Endothelial cell of umbilical vein (primary cell): Measurements from ENCODE around the gene LLGL2. TPM values are rescaled to one million over a fixed set of nuclear protein-coding genes. Genes with fewer than 3 reads are reported as not detected.

Experiments used
- BruUV-seq: library from RNA; stranded (reverse); fragments of 400-500 nt; replicated peaks from 2 replicates; lab custom pipeline; 2021; lab: Mats Ljungman, UMichigan
- CTCF ChIA-PET: fragments of 300-600, 350-600 bp; sonication (Branson Sonifier 250); formaldehyde crosslinking; loops from one replicate; lab custom pipeline; 2021; ENCODE audit warnings: antibody characterized with exemption, inconsistent platforms; lab: Charles Lee
- POLR2A ChIA-PET: fragments of 300-600, 350-600 bp; sonication (Branson Sonifier 250); formaldehyde crosslinking; loops from one replicate; lab custom pipeline; 2021; ENCODE audit warnings: antibody characterized with exemption, inconsistent platforms; lab: Charles Lee
- DNase-seq: peaks from one replicate; pipeline ENCODE4 v3.0.0-alpha.2; 2011; ENCODE audit warnings: low read depth, low spot score
- FAIRE-seq: peaks from 2 replicates; lab custom pipeline; 2011; peaks lifted over from hg19 to GRCh38; lab: Jason Lieb, UNC
- H2AFZ ChIP-seq: 2 replicates; pipeline ENCODE4 v1.6.0; 2012; ENCODE audit warnings: low read depth, low read length, control low read depth, inconsistent platforms
- H3K27ac ChIP-seq: 2 replicates; pipeline ENCODE4 v1.5.1; 2011; ENCODE audit warnings: low read depth, mild to moderate bottlenecking, control low read depth, low read length, moderate library complexity; ENCODE audit not compliant: insufficient read depth
- H3K27me3 ChIP-seq, 2 experiments: 2 replicates each; pipeline versions ENCODE4 v1.6.0 to v1.6.1; 2011; ENCODE audit warnings: low read length in 2 of 2, mixed read lengths in 1 of 2; ENCODE audit not compliant: control insufficient read depth in 2 of 2, insufficient read depth in 2 of 2
- H3K36me3 ChIP-seq, 2 experiments: 2 replicates in 1 of 2; 3 replicates in 1 of 2; pipeline ENCODE4 v1.5.1; 2011; ENCODE audit warnings: low read length in 2 of 2, mild to moderate bottlenecking in 1 of 2, moderate library complexity in 1 of 2; ENCODE audit not compliant: control insufficient read depth in 2 of 2, insufficient read depth in 2 of 2; ENCODE audit errors: extremely low read depth in 1 of 2
- H3K4me1 ChIP-seq: 3 replicates; pipeline ENCODE4 v1.5.1; 2011; ENCODE audit warnings: mild to moderate bottlenecking, low read length; ENCODE audit not compliant: control insufficient read depth, insufficient read depth; ENCODE audit errors: extremely low read depth
- H3K4me2 ChIP-seq: 2 replicates; pipeline ENCODE4 v1.6.1; 2011; ENCODE audit warnings: low read length, control low read depth, mixed read lengths; ENCODE audit not compliant: insufficient read depth
- H3K4me3 ChIP-seq, 3 experiments: fragments of 200-600 bp in 1 of 3; sonication (generic), shearing (Covaris generic) in 1 of 3; replicated peaks in 1 of 3; 2 replicates each; pipeline ENCODE4 v1.5.1; 2011 to 2016; ENCODE audit warnings: control low read depth in 3 of 3, low read length in 3 of 3, mild to moderate bottlenecking in 2 of 3, inconsistent platforms in 1 of 3, low read depth in 1 of 3, moderate library complexity in 1 of 3; ENCODE audit not compliant: insufficient read depth in 1 of 3
- H3K79me2 ChIP-seq: 2 replicates; pipeline ENCODE4 v1.6.0; 2012; ENCODE audit warnings: low read length, inconsistent platforms; ENCODE audit not compliant: control insufficient read depth, insufficient read depth
- H3K9ac ChIP-seq: replicated peaks from 2 replicates; pipeline ENCODE3; 2011; ENCODE audit warnings: low read length, control low read depth; ENCODE audit not compliant: insufficient read depth; ENCODE audit errors: extremely low read depth
- H3K9me1 ChIP-seq: replicated peaks from 3 replicates; pipeline ENCODE4 v1.6.0; 2011; ENCODE audit warnings: mild to moderate bottlenecking, low read length; ENCODE audit not compliant: control insufficient read depth, insufficient read depth; ENCODE audit errors: extremely low read depth
- H3K9me3 ChIP-seq: replicated peaks from 2 replicates; pipeline ENCODE4 v1.5.1; 2012; ENCODE audit warnings: low read length, inconsistent platforms; ENCODE audit not compliant: control insufficient read depth, insufficient read depth
- H4K20me1 ChIP-seq: replicated peaks from 2 replicates; pipeline ENCODE3; 2011; ENCODE audit warnings: mild to moderate bottlenecking, low read length; ENCODE audit not compliant: control insufficient read depth, insufficient read depth; ENCODE audit errors: extremely low read depth
- EZH2 ChIP-seq: IDR thresholded peaks from 2 replicates; pipeline ENCODE4 v1.6.1; 2012; ENCODE audit warnings: borderline replicate concordance, low read depth, mild to moderate bottlenecking, moderate library complexity, low read length, inconsistent platforms; ENCODE audit not compliant: severe bottlenecking
- FOS ChIP-seq: IDR thresholded peaks from 2 replicates; pipeline ENCODE4 v1.6.1; 2011; ENCODE audit warnings: mild to moderate bottlenecking, low read length, moderate library complexity, borderline replicate concordance; ENCODE audit not compliant: insufficient read depth
- GATA2 ChIP-seq: IDR thresholded peaks from 2 replicates; pipeline ENCODE4 v1.7.0; 2011; ENCODE audit warnings: low read depth, mild to moderate bottlenecking, moderate library complexity, mixed read lengths, low read length; ENCODE audit not compliant: insufficient read length, insufficient read depth
- JUN ChIP-seq: IDR thresholded peaks from 2 replicates; pipeline ENCODE4 v1.6.1; 2011; ENCODE audit warnings: borderline replicate concordance, low read depth; ENCODE audit not compliant: insufficient read length, insufficient read depth
- MAX ChIP-seq: IDR thresholded peaks from 2 replicates; pipeline ENCODE4 v1.6.1; 2011; ENCODE audit not compliant: insufficient read depth, insufficient read length
- MYC ChIP-seq: IDR thresholded peaks from one replicate; pipeline ENCODE4 v1.6.1; 2011; ENCODE audit warnings: mild to moderate bottlenecking, low read depth, low read length
- POLR2A ChIP-seq: IDR thresholded peaks from 2 replicates; pipeline ENCODE4 v1.6.1; 2012; ENCODE audit warnings: low read depth, mild to moderate bottlenecking, control low read depth, low read length
- POLR2AphosphoS5 ChIP-seq: IDR thresholded peaks from 2 replicates; pipeline ENCODE4 v1.6.1; 2012; ENCODE audit warnings: low read depth, mild to moderate bottlenecking, control low read depth, low read length, moderate library complexity; ENCODE audit not compliant: insufficient read depth
- dilution Hi-C: fragments of 300-500 bp; cut with MboI; formaldehyde crosslinking; loops from one replicate; pipeline ENCODE4 v1.15.0; 2019; ENCODE audit warnings: low sequenced_read_pairs; ENCODE audit not compliant: extremely low pct_ligation_motif_present
- intact Hi-C: fragments of 100-400 bp; cut with micrococcal nuclease; formaldehyde crosslinking; loops from one replicate; pipeline ENCODE4 v1.10.0; 2022
- polyA plus RNA-seq, 4 experiments: library from polyadenylated mRNA; depleted of rRNA in 3 of 4; stranded (reverse) in 3 of 4; unstranded in 1 of 4; fragments of >200 nt; gene quantifications; 2 replicates each; pipeline versions ENCODE4 v1.2.1 to v1.2.3, GENCODE V29; 2011 to 2012; ENCODE audit warnings: missing spikeins in 1 of 4
- total RNA-seq: library from RNA; stranded (reverse); gene quantifications from 2 replicates; pipeline ENCODE4 v1.2.3, GENCODE V29; 2021
- TF ChIP-seq, protein P1 (sequence below), 2 donors: IDR thresholded peaks; 1 replicate in 1 of 2; 2 replicates in 1 of 2; pipeline ENCODE4 v1.5.1; 2011; ENCODE audit warnings: low read length in 2 of 2, mild to moderate bottlenecking in 2 of 2, moderate library complexity in 2 of 2, control low read depth in 1 of 2, inconsistent platforms in 1 of 2, low read depth in 1 of 2; ENCODE audit not compliant: insufficient read depth in 1 of 2; ENCODE audit errors: extremely low read depth in 1 of 2

The LLGL2 gene
- total and polyA plus RNA-seq, 2 donors (not counting 3 experiments of a cell fraction or from before 2014, with no cell fraction given) = 5.3 to 5.4 TPM

DNA sequence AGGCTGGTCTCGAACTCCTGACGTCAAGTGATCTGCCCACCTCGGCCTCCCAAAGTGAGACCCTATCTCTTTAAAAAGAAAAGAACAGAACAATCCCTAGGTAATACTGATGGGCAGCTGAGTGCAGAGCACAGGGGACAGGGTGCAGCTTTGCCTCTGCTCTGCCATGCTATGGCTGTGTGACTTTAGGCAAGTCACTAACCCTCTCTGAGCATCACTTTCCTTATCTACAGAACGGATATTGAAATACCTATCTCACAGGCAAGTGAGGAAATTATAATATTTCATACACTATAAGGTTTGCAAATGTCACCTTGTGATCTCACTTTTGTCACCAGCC is 14.3 kb upstream of the LLGL2 start:
- CTCF ChIA-PET = interaction anchor here (0.7 to 1.4 kb wide), 3 partner anchors 19 to 237 kb away, joined by 3 read pairs; no protein-coding TSS in a partner anchor
- peaks cover 0 to 5% of the 10 kb centered on the region in 2 experiments for H3K36me3 ChIP-seq

More for the DNA sequence above, 14.3 kb upstream of the LLGL2 start:
- peaks cover 56% of the 10 kb centered on the region for H3K4me1 ChIP-seq
- no peak overlapping the region for H3K4me2 ChIP-seq
- no peaks in the 10 kb centered on the region for H3K9me1 ChIP-seq
- intact Hi-C loops (loop anchor here (5.0 to 10.0 kb wide), 2 partner anchors 236 to 466 kb away; partner anchors contain the start of genes ATP5PD and KCTD2), dilution Hi-C loops (no loop called here)
- DNase-seq (no peak), FAIRE-seq (peak; percentile 68)
- peaks cover 36% of the 10 kb centered on the region for H3K79me2 ChIP-seq
- no peaks in the 10 kb centered on the region for H3K9me3 ChIP-seq
- no TSS peak for BruUV-seq
- no peaks in the 10 kb centered on the region for H3K27me3 ChIP-seq
- H3K27ac ChIP-seq = no peak overlapping the region
- TF ChIP-seq JUN (no peak), POLR2A (no peak), FOS (no peak), MYC (no peak), POLR2AphosphoS5 (no peak), GATA2 (no peak), MAX (no peak), EZH2 (no peak)
- TF ChIP-seq, protein P1, sequence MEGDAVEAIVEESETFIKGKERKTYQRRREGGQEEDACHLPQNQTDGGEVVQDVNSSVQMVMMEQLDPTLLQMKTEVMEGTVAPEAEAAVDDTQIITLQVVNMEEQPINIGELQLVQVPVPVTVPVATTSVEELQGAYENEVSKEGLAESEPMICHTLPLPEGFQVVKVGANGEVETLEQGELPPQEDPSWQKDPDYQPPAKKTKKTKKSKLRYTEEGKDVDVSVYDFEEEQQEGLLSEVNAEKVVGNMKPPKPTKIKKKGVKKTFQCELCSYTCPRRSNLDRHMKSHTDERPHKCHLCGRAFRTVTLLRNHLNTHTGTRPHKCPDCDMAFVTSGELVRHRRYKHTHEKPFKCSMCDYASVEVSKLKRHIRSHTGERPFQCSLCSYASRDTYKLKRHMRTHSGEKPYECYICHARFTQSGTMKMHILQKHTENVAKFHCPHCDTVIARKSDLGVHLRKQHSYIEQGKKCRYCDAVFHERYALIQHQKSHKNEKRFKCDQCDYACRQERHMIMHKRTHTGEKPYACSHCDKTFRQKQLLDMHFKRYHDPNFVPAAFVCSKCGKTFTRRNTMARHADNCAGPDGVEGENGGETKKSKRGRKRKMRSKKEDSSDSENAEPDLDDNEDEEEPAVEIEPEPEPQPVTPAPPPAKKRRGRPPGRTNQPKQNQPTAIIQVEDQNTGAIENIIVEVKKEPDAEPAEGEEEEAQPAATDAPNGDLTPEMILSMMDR (IDR thresholded peaks at IDR 0.05; ENCODE audit: extremely low read depth in 1 of 2, insufficient read depth in 1 of 2, low read depth in 1 of 2, low read length in 2 of 2) = no peak
- no peak overlapping the region for H3K9ac ChIP-seq
- POLR2A ChIA-PET = interaction anchor here (0.6 kb wide), 1 partner anchor 405 kb away, joined by 3 read pairs; no protein-coding TSS in a partner anchor
- H2AFZ ChIP-seq = no peak overlapping the region
- no peak overlapping the region for H3K4me3 ChIP-seq
- no peaks in the 10 kb centered on the region for H4K20me1 ChIP-seq
